Neural cell (in vitro differentiated cells): Measurements from ENCODE around the gene PDZRN3.

Experiments
- CTCF ChIP-seq: fragments of 450-650 bp; IDR thresholded peaks from 2 replicates; pipeline ENCODE4 v1.5.1; 2014; ENCODE audit warnings: antibody characterized with exemption, mild to moderate bottlenecking, moderate library complexity; ENCODE audit not compliant: poor library complexity, severe bottlenecking
- EP300 ChIP-seq: fragments of 450-650 bp; conservative IDR thresholded peaks from 2 replicates; pipeline ENCODE4 v1.6.1; 2014; ENCODE audit warnings: antibody characterized with exemption, mild to moderate bottlenecking, moderate library complexity; ENCODE audit not compliant: poor library complexity, severe bottlenecking
- RAD21 ChIP-seq: fragments of 450-650 bp; conservative IDR thresholded peaks from 2 replicates; pipeline ENCODE4 v1.6.1; 2014; ENCODE audit warnings: antibody characterized with exemption, mild to moderate bottlenecking, moderate library complexity

- TF ChIP-seq CTCF = no peak
- no peak for TF ChIP-seq RAD21
- no peak for TF ChIP-seq EP300
These were observed 23.3 kb downstream of the PDZRN3 start for GRCh38 chr3:73601481-73601880.
